Activated CD8-positive, alpha-beta T cell treated with anti-CD3 and anti-CD28 coated beads for 36 hours (primary cell): ENCODE measurements around the gene PRKG1. TPM values are rescaled to one million over a fixed set of nuclear protein-coding genes. Genes with fewer than 3 reads are reported as not detected.

ENCODE experiments used
- ATAC-seq: fragments of 200-7000 bp; cut with Tn5 transposase; one replicate; pipeline ENCODE4 v1.10.0; 2021; ENCODE audit warnings: mild to moderate bottlenecking, moderate library complexity
- CTCF ChIA-PET: fragments of 350-600 bp; sonication (Branson Sonifier 250); formaldehyde crosslinking; loops from one replicate; lab custom pipeline; 2021; ENCODE audit warnings: antibody characterized with exemption; lab: Charles Lee
- POLR2A ChIA-PET: fragments of 350-600 bp; sonication (Branson Sonifier 250); formaldehyde crosslinking; loops from one replicate; lab custom pipeline; 2021; ENCODE audit warnings: antibody characterized with exemption; lab: Charles Lee
- DNase-seq: peaks from one replicate; pipeline ENCODE4 v3.0.0-alpha.2; 2020
- H3K27ac Mint-ChIP-seq: one replicate; pipeline ENCODE4 v1.8.0; 2021; ENCODE audit warnings: mild to moderate bottlenecking, mixed read lengths
- H3K27me3 Mint-ChIP-seq: one replicate; pipeline ENCODE4 v1.8.0; 2021; ENCODE audit warnings: mixed read lengths
- H3K36me3 Mint-ChIP-seq: one replicate; pipeline ENCODE4 v1.8.0; 2021; ENCODE audit warnings: low read depth, mixed read lengths
- H3K4me1 Mint-ChIP-seq: one replicate; pipeline ENCODE4 v1.8.0; 2021; ENCODE audit warnings: low read depth, mixed read lengths
- H3K4me3 Mint-ChIP-seq: one replicate; pipeline ENCODE4 v1.8.0; 2021; ENCODE audit warnings: mild to moderate bottlenecking, moderate library complexity, mixed read lengths
- H3K9me3 Mint-ChIP-seq: one replicate; pipeline ENCODE4 v1.8.0; 2021; ENCODE audit warnings: mixed read lengths
- CTCF ChIP-seq: fragments of 200-600 bp; IDR thresholded peaks from one replicate; pipeline ENCODE4 v1.8.0; 2022; ENCODE audit warnings: antibody characterized with exemption, mild to moderate bottlenecking
- intact Hi-C: fragments of 100-400 bp; cut with micrococcal nuclease; formaldehyde crosslinking; loops from one replicate; pipeline ENCODE4 v1.10.0; 2022
- total RNA-seq, 2 experiments: library from RNA; stranded (reverse); gene quantifications; one replicate each; pipeline ENCODE4 v1.2.3, GENCODE V29; 2021

PRKG1 gene
- total RNA-seq, 2 experiments from 2014 or later = not detected

- no peak overlapping the region for H3K27ac Mint-ChIP-seq
- no peak for TF ChIP-seq CTCF
- DNase-seq (no peak), ATAC-seq (no peak)
- peaks cover 35% of the 10 kb centered on the region for H3K27me3 Mint-ChIP-seq
- POLR2A ChIA-PET = no interaction called here
- H3K36me3 Mint-ChIP-seq = no peaks in the 10 kb centered on the region
- CTCF ChIA-PET = no interaction called here
- intact Hi-C loops = loop anchor here (10.0 kb wide), 1 partner anchor 280 kb away; no protein-coding TSS in a partner anchor
- no peak overlapping the region for H3K4me3 Mint-ChIP-seq
- H3K9me3 Mint-ChIP-seq = no peaks in the 10 kb centered on the region
- peaks cover 6% of the 10 kb centered on the region for H3K4me1 Mint-ChIP-seq
These were observed 1240.7 kb downstream of the PRKG1 start for GRCh38 chr10:52314822-52315552.

- H3K4me1 Mint-ChIP-seq = peaks cover 6% of the 10 kb centered on the region
- H3K9me3 Mint-ChIP-seq = no peaks in the 10 kb centered on the region
- H3K27ac Mint-ChIP-seq = no peak overlapping the region
- intact Hi-C loops = loop anchor here (10.0 kb wide), 1 partner anchor 279 kb away; no protein-coding TSS in a partner anchor
- no peak for DNase-seq
- CTCF ChIA-PET = no interaction called here
- H3K27me3 Mint-ChIP-seq = peaks cover 32% of the 10 kb centered on the region
- POLR2A ChIA-PET = no interaction called here
- H3K36me3 Mint-ChIP-seq = no peaks in the 10 kb centered on the region
- no peak overlapping the region for H3K4me3 Mint-ChIP-seq
- no peak for TF ChIP-seq CTCF
- no peak for ATAC-seq
These were observed 1241.7 kb downstream of the PRKG1 start for GRCh38 chr10:52316001-52316400.

- no peak for TF ChIP-seq CTCF
- ATAC-seq = no peak
- Mint-ChIP-seq H3K4me3 (no peak overlapping the region), H3K27me3 (peaks cover 30% of the 10 kb centered on the region), H3K27ac (no peak overlapping the region), H3K36me3 (no peaks in the 10 kb centered on the region), H3K9me3 (no peaks in the 10 kb centered on the region), H3K4me1 (peaks cover 6% of the 10 kb centered on the region)
- CTCF ChIA-PET = no interaction called here
- DNase-seq = no peak
- intact Hi-C loops = loop anchor here (10.0 kb wide), 1 partner anchor 278 kb away; no protein-coding TSS in a partner anchor
- POLR2A ChIA-PET = no interaction called here
These were observed 1242.2 kb downstream of the PRKG1 start for GRCh38 chr10:52316500-52316899.

- Mint-ChIP-seq H3K4me3 (no peak overlapping the region), H3K36me3 (no peaks in the 10 kb centered on the region), H3K27me3 (peaks cover 20% of the 10 kb centered on the region), H3K9me3 (no peaks in the 10 kb centered on the region), H3K4me1 (peaks cover 6% of the 10 kb centered on the region), H3K27ac (no peak overlapping the region)
- ChIA-PET CTCF (no interaction called here), POLR2A (no interaction called here)
- ATAC-seq = no peak
- intact Hi-C loops = loop anchor here (10.0 kb wide), 1 partner anchor 277 kb away; no protein-coding TSS in a partner anchor
- no peak for DNase-seq
- TF ChIP-seq CTCF = no peak
These were observed 1243.9 kb downstream of the PRKG1 start for GRCh38 chr10:52318136-52318701.
